Upper lobe of left lung (tissue), 6 donors: ENCODE data around the gene SCO2. TPM values are rescaled to one million over a fixed set of nuclear protein-coding genes. Genes with fewer than 3 reads are reported as not detected.

Experiments
- ATAC-seq, 2 donors: fragments of 200-7000 bp; cut with Tn5 transposase; one replicate each; pipeline ENCODE4 v1.9.1; 2022; ENCODE audit warnings: mild to moderate bottlenecking in 2 of 2, moderate library complexity in 2 of 2; ENCODE audit not compliant: low FRiP score in 2 of 2
- DNase-seq, 2 donors: peaks; one replicate each; pipeline ENCODE4 v3.0.0-alpha.2; 2019 to 2020
- H3K27ac ChIP-seq, 4 donors: fragments of 200-600 bp; sonication (generic); one replicate each; pipeline ENCODE4 v1.5.1; 2016 to 2019
- H3K27me3 ChIP-seq, 4 donors: fragments of 200-600 bp; sonication (generic); one replicate each; pipeline ENCODE4 v1.5.1; 2017 to 2019
- H3K36me3 ChIP-seq, 4 donors: fragments of 200-600 bp; sonication (generic); one replicate each; pipeline ENCODE4 v1.5.1; 2016 to 2019
- H3K4me1 ChIP-seq, 4 donors: fragments of 200-600 bp; sonication (generic); one replicate each; pipeline ENCODE4 v1.5.1; 2018 to 2019
- H3K4me3 ChIP-seq, 4 donors: fragments of 200-600 bp; sonication (generic); one replicate each; pipeline ENCODE4 v1.5.1; 2017 to 2019; ENCODE audit warnings: mild to moderate bottlenecking in 2 of 4, moderate library complexity in 1 of 4
- H3K9me3 ChIP-seq, 4 donors: fragments of 200-600 bp; sonication (generic); one replicate each; pipeline ENCODE4 v1.5.1; 2018 to 2019
- EP300 ChIP-seq, 4 donors: sonication (generic); formaldehyde crosslinking; IDR thresholded peaks; one replicate each; pipeline ENCODE4 v1.5.1; 2017; ENCODE audit warnings: antibody characterized with exemption in 4 of 4, control low read depth in 2 of 4
- POLR2A ChIP-seq, 4 donors: fragments of 450-650 bp; IDR thresholded peaks; one replicate each; pipeline ENCODE4 v1.5.1; 2016 to 2017; ENCODE audit warnings: antibody characterized with exemption in 4 of 4, mild to moderate bottlenecking in 2 of 4
- POLR2AphosphoS5 ChIP-seq, 2 donors: sonication (generic); formaldehyde crosslinking; IDR thresholded peaks; one replicate each; pipeline ENCODE4 v1.5.1; 2017; ENCODE audit warnings: antibody characterized with exemption in 2 of 2
- WGBS, 2 donors: methylation state at CpG; one replicate each; pipeline ENCODE4 v1.1.5; 2017 to 2018; 5-methylcytosine and 5-hydroxymethylcytosine counted together
- total RNA-seq, 6 donors: library from RNA; depleted of rRNA in 4 of 6; stranded (reverse); fragments of >200 nt in 4 of 6; gene quantifications; one replicate each; pipeline versions ENCODE4 v1.1.0 to v1.2.1, GENCODE V29; 2016 to 2021
- TF ChIP-seq, protein P1 (sequence below), 6 experiments: fragments of 450-650 bp in 4 of 6; fragments of 200-600 bp in 2 of 6; sonication (generic) in 2 of 6; IDR thresholded peaks; one replicate each; pipeline ENCODE4 v1.5.1; 2016 to 2019; ENCODE audit warnings: antibody characterized with exemption in 6 of 6
- donor health status: DM: no; HTN: no; CAD: no; lungs with moderate emphysema.
- donor health status: DM: no; HTN: yes; CAD: no; lungs with severe emphysema.

SCO2 gene
- total RNA-seq, 6 donors from 2014 or later, result 1.7 to 14.0 (median 9.2) TPM; not detected in 1

DNA sequence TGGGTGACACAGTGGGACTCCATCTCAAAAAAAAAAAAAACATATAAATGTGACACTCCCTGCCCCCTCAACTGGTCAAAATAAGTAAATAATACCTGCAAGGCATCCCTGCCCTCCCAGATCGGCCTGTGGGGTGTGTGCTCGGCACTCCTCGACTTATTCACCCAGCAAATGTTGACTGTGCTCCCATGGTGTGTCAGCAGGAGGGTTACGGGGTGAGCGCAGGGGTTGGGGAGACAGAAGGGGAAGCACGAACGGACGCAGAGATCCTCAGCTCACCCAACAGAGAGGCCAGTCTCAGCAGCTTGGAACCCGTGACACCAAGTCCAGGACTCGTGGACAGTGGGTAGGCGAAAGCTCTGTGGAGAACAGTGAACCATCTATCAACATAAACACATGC lies 45.7 kb downstream of the SCO2 start:
- no peaks in the 10 kb centered on the region for H3K9me3 ChIP-seq
- H3K4me3 ChIP-seq, result no peak overlapping the region
- WGBS, 2 donors, result 64 to 74% methylated on average over 11 of the region's 11 CpGs
- TF ChIP-seq EP300 (IDR thresholded peaks at IDR 0.05) (no peak), POLR2AphosphoS5 (IDR thresholded peaks at IDR 0.05) (no peak), POLR2A (IDR thresholded peaks at IDR 0.05) (no peak)
- TF ChIP-seq, protein P1, sequence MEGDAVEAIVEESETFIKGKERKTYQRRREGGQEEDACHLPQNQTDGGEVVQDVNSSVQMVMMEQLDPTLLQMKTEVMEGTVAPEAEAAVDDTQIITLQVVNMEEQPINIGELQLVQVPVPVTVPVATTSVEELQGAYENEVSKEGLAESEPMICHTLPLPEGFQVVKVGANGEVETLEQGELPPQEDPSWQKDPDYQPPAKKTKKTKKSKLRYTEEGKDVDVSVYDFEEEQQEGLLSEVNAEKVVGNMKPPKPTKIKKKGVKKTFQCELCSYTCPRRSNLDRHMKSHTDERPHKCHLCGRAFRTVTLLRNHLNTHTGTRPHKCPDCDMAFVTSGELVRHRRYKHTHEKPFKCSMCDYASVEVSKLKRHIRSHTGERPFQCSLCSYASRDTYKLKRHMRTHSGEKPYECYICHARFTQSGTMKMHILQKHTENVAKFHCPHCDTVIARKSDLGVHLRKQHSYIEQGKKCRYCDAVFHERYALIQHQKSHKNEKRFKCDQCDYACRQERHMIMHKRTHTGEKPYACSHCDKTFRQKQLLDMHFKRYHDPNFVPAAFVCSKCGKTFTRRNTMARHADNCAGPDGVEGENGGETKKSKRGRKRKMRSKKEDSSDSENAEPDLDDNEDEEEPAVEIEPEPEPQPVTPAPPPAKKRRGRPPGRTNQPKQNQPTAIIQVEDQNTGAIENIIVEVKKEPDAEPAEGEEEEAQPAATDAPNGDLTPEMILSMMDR (IDR thresholded peaks at IDR 0.05), result no peak
- peaks cover 0 to 22% (median 13%) of the 10 kb centered on the region in 4 donors for H3K27me3 ChIP-seq
- ATAC-seq (no peak), DNase-seq (no peak)
- peaks cover 17 to 24% (median 18%) of the 10 kb centered on the region in 4 donors for H3K4me1 ChIP-seq
- H3K36me3 ChIP-seq, result no peaks in the 10 kb centered on the region
- no peak overlapping the region for H3K27ac ChIP-seq

DNA sequence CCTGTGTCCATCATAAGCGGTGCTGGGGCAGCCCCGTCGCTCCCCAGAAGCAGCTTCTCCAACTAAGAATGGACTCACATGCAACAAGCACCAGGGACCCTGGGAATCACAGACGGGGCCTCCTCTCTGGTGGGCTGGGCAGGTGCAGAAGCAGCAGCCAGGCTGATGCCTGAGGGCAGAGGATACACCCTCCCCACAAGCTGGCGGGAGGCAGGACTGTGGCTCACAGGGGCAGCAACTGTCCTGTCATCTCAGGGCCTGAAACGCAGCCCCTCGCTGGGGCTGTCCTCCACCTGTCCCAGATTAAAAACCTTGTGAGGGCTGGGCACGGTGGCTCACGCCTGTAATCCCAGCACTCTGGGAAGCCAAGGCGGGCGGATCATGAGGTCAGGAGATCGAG lies 47.5 kb downstream of the SCO2 start:
- 84 to 97% methylated on average over 9 to 12 of the region's 12 CpGs for WGBS, 2 donors
- DNase-seq, result no peak

DNA sequence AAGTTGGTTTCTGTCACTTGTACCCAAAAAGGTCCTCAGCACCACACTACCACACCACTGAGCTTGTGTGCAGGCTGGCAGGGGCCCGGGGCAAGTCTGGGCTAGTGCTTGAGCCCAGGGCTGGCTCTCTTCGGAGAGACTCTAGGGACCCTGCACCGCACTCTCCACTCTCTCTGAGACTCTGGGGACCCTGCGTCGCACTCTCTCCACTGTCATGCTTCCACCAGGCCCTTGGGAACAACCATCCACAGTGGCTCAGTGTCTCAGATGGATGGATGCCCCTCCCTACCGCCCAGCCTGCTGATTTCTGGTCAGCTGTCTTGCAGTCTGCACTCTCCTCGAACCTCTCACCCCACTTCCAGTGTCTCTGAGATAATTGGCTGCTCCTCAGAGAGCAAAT lies 48.5 kb downstream of the SCO2 start:
- no peak for ATAC-seq
- Histone ChIP-seq H3K4me1 (peaks cover 30 to 44% (median 36%) of the 10 kb centered on the region in 4 donors), H3K36me3 (no peaks in the 10 kb centered on the region), H3K27ac (no peak overlapping the region), H3K4me3 (no peak overlapping the region), H3K27me3 (peaks cover 0 to 12% (median 7%) of the 10 kb centered on the region in 4 donors), H3K9me3 (no peaks in the 10 kb centered on the region)
- TF ChIP-seq EP300 (IDR thresholded peaks at IDR 0.05) (no peak), POLR2A (IDR thresholded peaks at IDR 0.05) (no peak), POLR2AphosphoS5 (IDR thresholded peaks at IDR 0.05) (no peak)
- TF ChIP-seq, protein P1 (IDR thresholded peaks at IDR 0.05), result no peak
- peak in 1 of 2 donors; percentile 37 for DNase-seq
- WGBS, 2 donors, result 72% methylated on average over 7 of the region's 7 CpGs

More for the DNA sequence above, 47.5 kb downstream of the SCO2 start:
- no peak for TF ChIP-seq POLR2AphosphoS5 (IDR thresholded peaks at IDR 0.05)
- H3K36me3 ChIP-seq, result no peaks in the 10 kb centered on the region
- ATAC-seq, result no peak
- H3K27ac ChIP-seq, result no peak overlapping the region
- no peaks in the 10 kb centered on the region for H3K9me3 ChIP-seq
- peaks cover 0 to 21% (median 13%) of the 10 kb centered on the region in 4 donors for H3K27me3 ChIP-seq
- H3K4me1 ChIP-seq, result peaks cover 28 to 38% (median 30%) of the 10 kb centered on the region in 4 donors
- no peak overlapping the region for H3K4me3 ChIP-seq

DNA sequence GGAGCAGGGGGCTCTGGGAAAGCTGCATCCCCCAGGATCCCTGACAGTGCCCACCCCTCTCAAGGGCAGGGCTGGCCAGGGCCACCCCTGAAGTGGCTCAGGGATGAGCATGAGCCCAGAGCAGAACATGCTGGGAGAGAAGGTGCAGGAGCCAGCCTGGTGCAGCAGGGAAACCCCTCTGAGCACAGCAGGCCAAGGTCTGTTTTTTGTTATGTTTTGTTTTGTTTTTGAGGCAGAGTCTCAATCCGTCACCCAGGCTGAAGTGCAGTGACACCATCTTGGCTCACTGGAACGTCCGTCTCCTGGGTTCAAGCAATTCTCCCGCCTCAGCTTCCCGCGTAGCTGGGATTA lies 49.8 kb downstream of the SCO2 start:
- H3K36me3 ChIP-seq, result no peaks in the 10 kb centered on the region
- H3K4me3 ChIP-seq, result peak overlapping the region in 3 of 4 donors; percentile 89 to 99 (median 97)
- TF ChIP-seq POLR2A (IDR thresholded peaks at IDR 0.05), result no peak
- TF ChIP-seq, protein P1 (IDR thresholded peaks at IDR 0.05), result no peak
- TF ChIP-seq EP300 (IDR thresholded peaks at IDR 0.05), result no peak
- TF ChIP-seq POLR2AphosphoS5 (IDR thresholded peaks at IDR 0.05), result no peak
- peaks cover 33 to 44% (median 40%) of the 10 kb centered on the region in 4 donors for H3K4me1 ChIP-seq
- ATAC-seq (no peak), DNase-seq (no peak)
- no peaks in the 10 kb centered on the region for H3K27me3 ChIP-seq
- no peaks in the 10 kb centered on the region for H3K9me3 ChIP-seq
- peak overlapping the region in 2 of 4 donors; percentile 78 to 93 for H3K27ac ChIP-seq
- 85 to 90% methylated on average over 6 of the region's 6 CpGs for WGBS, 2 donors

DNA sequence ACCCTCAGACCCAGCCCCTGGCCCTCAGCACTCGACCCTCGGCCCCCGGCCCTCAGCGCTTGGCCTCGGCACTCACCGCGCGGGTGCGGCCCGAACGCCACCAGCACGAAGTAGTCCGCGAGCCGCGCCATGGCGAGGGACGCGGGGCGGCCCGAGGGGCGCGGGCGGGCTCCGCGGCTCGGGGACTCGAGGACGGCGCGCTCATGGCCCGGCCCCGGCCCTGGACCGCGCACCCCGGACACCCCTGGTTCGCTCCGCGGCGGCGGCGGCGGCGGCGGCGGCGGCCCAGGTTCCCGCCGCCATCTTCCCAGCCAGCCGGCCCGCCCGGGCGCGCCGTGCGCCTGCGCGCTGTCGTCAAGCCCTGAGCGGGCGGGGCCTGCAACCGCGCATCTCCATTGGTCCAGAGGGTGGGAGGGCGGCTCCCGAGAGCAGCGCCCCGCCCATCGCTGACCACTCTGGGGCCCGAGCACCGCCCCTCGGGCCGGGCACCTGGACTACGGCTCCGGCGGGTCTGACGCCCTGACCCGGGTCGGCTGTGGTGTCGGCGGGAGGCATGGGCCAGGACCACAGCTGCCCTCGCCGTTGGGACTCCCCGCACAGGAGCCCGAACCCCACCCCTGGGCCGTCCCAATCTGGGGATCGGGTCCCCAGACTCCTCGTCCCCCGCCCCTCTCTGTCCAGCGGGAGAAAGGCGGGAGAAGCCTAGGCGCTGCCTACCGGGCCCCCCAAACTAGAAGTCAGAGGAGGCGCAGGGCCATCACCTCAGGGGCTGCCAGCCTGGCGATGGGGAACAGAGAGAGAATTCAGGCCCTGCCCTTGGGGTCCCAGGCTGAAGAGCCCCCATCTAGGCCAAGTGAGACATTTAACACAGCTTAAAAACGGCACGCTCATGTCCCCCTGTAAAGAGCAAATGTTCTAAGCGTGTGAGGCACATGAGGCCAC lies 50.4 kb downstream of the SCO2 start, which contains the start of gene SBF1:
TSS of gene SBF1 (minus strand) at position 326 of the 942 bp plus-strand sequence. CDS start at position 131, 195 bp downstream.
- Histone ChIP-seq H3K4me3 (peak within 1 kb of the TSS; percentile 89 to 99 (median 95)), H3K36me3 (no peaks in the 10 kb centered on the region), H3K27ac (peak within 1 kb of the TSS; percentile 81 to 93 (median 86)), H3K4me1 (peaks cover 40 to 50% (median 46%) of the 10 kb centered on the region in 4 donors), H3K9me3 (no peaks in the 10 kb centered on the region), H3K27me3 (no peaks in the 10 kb centered on the region)
- ATAC-seq (peak; percentile 95 to 97), DNase-seq (peak; percentile 95 to 98)
- TF ChIP-seq POLR2A (IDR thresholded peaks at IDR 0.05) (peak in 3 of 4 donors; percentile 37 to 79 (median 53)), EP300 (IDR thresholded peaks at IDR 0.05) (no peak), POLR2AphosphoS5 (IDR thresholded peaks at IDR 0.05) (peak in 1 of 2 donors; percentile 56)
- TF ChIP-seq, protein P1 (IDR thresholded peaks at IDR 0.05), result peak in 3 of 6 experiments; percentile 6 to 17 (median 7)
- WGBS, 2 donors, result 19 to 27% methylated on average over 3 to 7 of the region's 97 CpGs
